Measurements from ENCODE around the gene TMOD3.

DNA sequence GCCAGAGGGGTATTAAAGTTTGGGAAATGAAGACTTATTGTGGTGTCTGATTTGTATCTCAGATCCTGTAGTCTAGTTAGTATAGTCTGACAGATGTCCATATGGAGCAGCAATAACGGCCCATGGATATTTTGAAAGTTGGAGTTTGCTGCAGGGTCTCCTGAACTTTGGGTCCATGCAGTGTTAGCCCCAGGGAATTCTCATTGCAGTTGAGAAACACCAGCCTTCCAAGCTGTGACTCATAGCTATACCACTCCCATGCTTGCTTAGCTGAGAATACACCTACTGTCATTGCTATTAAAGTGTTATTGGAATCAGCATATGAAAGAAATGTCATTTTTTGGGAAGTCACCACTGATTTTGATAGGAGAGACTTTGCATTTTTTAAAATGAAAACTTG lies 48.8 kb upstream of the TMOD3 start:
- TF ChIP-seq, protein P1, sequence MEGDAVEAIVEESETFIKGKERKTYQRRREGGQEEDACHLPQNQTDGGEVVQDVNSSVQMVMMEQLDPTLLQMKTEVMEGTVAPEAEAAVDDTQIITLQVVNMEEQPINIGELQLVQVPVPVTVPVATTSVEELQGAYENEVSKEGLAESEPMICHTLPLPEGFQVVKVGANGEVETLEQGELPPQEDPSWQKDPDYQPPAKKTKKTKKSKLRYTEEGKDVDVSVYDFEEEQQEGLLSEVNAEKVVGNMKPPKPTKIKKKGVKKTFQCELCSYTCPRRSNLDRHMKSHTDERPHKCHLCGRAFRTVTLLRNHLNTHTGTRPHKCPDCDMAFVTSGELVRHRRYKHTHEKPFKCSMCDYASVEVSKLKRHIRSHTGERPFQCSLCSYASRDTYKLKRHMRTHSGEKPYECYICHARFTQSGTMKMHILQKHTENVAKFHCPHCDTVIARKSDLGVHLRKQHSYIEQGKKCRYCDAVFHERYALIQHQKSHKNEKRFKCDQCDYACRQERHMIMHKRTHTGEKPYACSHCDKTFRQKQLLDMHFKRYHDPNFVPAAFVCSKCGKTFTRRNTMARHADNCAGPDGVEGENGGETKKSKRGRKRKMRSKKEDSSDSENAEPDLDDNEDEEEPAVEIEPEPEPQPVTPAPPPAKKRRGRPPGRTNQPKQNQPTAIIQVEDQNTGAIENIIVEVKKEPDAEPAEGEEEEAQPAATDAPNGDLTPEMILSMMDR (IDR thresholded peaks at IDR 0.05) = no peak
- TF ChIP-seq POLR2A (IDR thresholded peaks at IDR 0.05) = no peak
